ENCODE results near the gene ATXN1.

Gene ATXN1

GRCh38 chr6:16427124-16427523 lies 334.1 kb downstream of the ATXN1 start:
- no peaks in the 10 kb centered on the region for H3K36me3 Mint-ChIP-seq (ENCODE audit: low read depth)
- no peak for DNase-seq
- TF ChIP-seq CTCF (IDR thresholded peaks at IDR 0.05), result no peak

GRCh38 chr6:16425881-16426615 lies 335.2 kb downstream of the ATXN1 start:
- Mint-ChIP-seq H3K4me3 (no peak overlapping the region), H3K36me3 (ENCODE audit: low read depth) (no peaks in the 10 kb centered on the region)
- TF ChIP-seq CTCF (IDR thresholded peaks at IDR 0.05), result no peak

More at GRCh38 chr6:16427124-16427523, 334.1 kb downstream of the ATXN1 start:
- no peaks in the 10 kb centered on the region for H3K9me3 Mint-ChIP-seq
- no peak overlapping the region for H3K27ac Mint-ChIP-seq
- H3K4me1 Mint-ChIP-seq, result peaks cover 18% of the 10 kb centered on the region
- peaks cover 14% of the 10 kb centered on the region for H3K27me3 Mint-ChIP-seq (ENCODE audit: low read depth, poor library complexity)
- H3K4me3 Mint-ChIP-seq, result no peak overlapping the region

GRCh38 chr6:16421462-16421960 lies 339.7 kb downstream of the ATXN1 start:
- no peak for TF ChIP-seq CTCF (IDR thresholded peaks at IDR 0.05)
- no peak overlapping the region for H3K27ac Mint-ChIP-seq
- no peaks in the 10 kb centered on the region for H3K36me3 Mint-ChIP-seq (ENCODE audit: low read depth)
- H3K27me3 Mint-ChIP-seq (ENCODE audit: low read depth, poor library complexity), result peaks cover 3% of the 10 kb centered on the region
- H3K9me3 Mint-ChIP-seq, result no peaks in the 10 kb centered on the region
- no peak for DNase-seq
- H3K4me3 Mint-ChIP-seq, result no peak overlapping the region
- peaks cover 10% of the 10 kb centered on the region for H3K4me1 Mint-ChIP-seq

More at GRCh38 chr6:16425881-16426615, 335.2 kb downstream of the ATXN1 start:
- H3K9me3 Mint-ChIP-seq, result no peaks in the 10 kb centered on the region
- H3K27me3 Mint-ChIP-seq (ENCODE audit: low read depth, poor library complexity), result peaks cover 14% of the 10 kb centered on the region
- H3K27ac Mint-ChIP-seq, result no peak overlapping the region
- no peak for DNase-seq
- H3K4me1 Mint-ChIP-seq, result peaks cover 17% of the 10 kb centered on the region

DNA sequence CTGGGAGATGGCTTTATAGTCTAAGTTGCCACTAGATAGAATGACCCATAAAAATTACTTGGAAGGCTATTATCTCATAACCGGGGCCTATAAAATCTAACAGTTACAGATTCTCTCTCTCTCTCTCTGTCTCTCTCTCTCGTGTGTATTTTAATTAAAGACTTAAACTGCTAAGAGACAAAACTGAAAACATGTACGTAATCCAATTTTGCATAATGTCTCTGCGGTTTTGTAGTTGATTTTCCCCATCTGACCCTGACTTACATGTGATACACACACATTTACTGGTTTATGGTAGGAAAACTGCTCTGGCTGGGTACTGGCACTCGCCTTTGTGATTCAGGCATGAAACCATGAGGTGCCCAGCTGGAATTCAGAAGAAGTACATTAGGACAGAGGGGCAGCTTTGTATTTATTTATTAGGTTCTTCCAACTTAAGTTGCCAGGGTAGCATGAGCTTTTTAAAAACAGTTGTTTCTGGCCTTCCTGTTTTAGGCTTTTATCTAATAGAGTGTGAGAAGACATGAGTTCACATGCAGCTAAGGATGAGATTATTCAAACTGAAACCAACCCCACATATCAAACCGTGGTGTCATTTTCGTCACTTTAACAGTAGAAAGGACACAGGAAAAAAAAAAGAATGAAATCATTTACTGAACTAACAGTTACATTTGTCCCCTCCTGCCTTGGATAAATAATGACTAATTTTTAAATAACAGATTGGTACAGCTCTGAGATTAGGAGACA lies 340.4 kb downstream of the ATXN1 start:
- Mint-ChIP-seq H3K4me1 (peaks cover 10% of the 10 kb centered on the region), H3K27me3 (ENCODE audit: low read depth, poor library complexity) (peaks cover 3% of the 10 kb centered on the region), H3K36me3 (ENCODE audit: low read depth) (no peaks in the 10 kb centered on the region), H3K27ac (no peak overlapping the region), H3K9me3 (no peaks in the 10 kb centered on the region), H3K4me3 (no peak overlapping the region)
- DNase-seq, result no peak
- no peak for TF ChIP-seq CTCF (IDR thresholded peaks at IDR 0.05)

DNA sequence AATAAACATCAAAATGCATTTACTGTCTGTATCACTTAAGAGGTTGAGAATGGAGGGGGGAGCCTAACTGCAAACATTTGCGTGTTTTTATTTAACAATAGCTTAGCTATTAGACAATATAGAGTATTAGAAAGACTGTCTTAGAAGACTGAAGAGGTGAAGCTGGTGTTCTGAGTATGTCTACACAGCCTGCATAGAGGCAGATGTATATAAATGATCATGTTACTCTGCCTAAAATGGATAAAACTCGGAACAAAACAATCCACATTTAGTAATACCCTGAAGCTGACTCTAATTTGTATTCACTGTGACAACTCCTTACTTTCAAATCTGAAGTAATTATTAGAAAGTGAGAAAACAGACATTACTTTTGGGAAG lies 340.9 kb downstream of the ATXN1 start:
- Mint-ChIP-seq H3K9me3 (no peaks in the 10 kb centered on the region), H3K4me3 (no peak overlapping the region), H3K27me3 (ENCODE audit: low read depth, poor library complexity) (no peaks in the 10 kb centered on the region), H3K4me1 (peaks cover 10% of the 10 kb centered on the region), H3K36me3 (ENCODE audit: low read depth) (no peaks in the 10 kb centered on the region), H3K27ac (no peak overlapping the region)
- TF ChIP-seq CTCF (IDR thresholded peaks at IDR 0.05), result no peak
- no peak for DNase-seq
